MCF 10A (cell line): ENCODE data around the gene SPRING1. TPM values are rescaled to one million over a fixed set of nuclear protein-coding genes. Genes with fewer than 3 reads are reported as not detected.

Source experiments
- BruUV-seq: library from RNA; stranded (reverse); fragments of 400-500 nt; replicated peaks from 2 replicates; lab custom pipeline; 2021; lab: Mats Ljungman, UMichigan
- CTCF ChIA-PET: fragments of 300-600 bp; sonication (Branson Sonifier 250); formaldehyde crosslinking; extraction: SDS; loops from one replicate; lab custom pipeline; 2021; ENCODE audit warnings: antibody characterized with exemption, inconsistent platforms; lab: Yijun Ruan, JAX
- POLR2A ChIA-PET: fragments of 300-600, 350-650 bp; sonication (Branson Sonifier 250); formaldehyde crosslinking; extraction: SDS; loops from one replicate; lab custom pipeline; 2020; ENCODE audit warnings: antibody characterized with exemption, inconsistent platforms; lab: Yijun Ruan, JAX
- DNase-seq: peaks from one replicate; pipeline ENCODE4 v3.0.0-alpha.2; 2018; ENCODE audit not compliant: unreplicated experiment
- H3K27ac Mint-ChIP-seq: one replicate; pipeline ENCODE4 v1.8.0; 2022; ENCODE audit warnings: mild to moderate bottlenecking, low read depth, mixed read lengths; ENCODE audit not compliant: unreplicated experiment
- H3K27me3 Mint-ChIP-seq: one replicate; pipeline ENCODE4 v1.8.0; 2022; ENCODE audit warnings: mixed read lengths; ENCODE audit not compliant: insufficient read depth, unreplicated experiment
- H3K36me3 Mint-ChIP-seq: one replicate; pipeline ENCODE4 v1.8.0; 2022; ENCODE audit warnings: mild to moderate bottlenecking, moderate library complexity, mixed read lengths; ENCODE audit not compliant: insufficient read depth, unreplicated experiment
- H3K4me1 Mint-ChIP-seq: one replicate; pipeline ENCODE4 v1.8.0; 2022; ENCODE audit warnings: mixed read lengths; ENCODE audit not compliant: insufficient read depth, unreplicated experiment
- H3K4me3 Mint-ChIP-seq: one replicate; pipeline ENCODE4 v1.8.0; 2022; ENCODE audit warnings: mild to moderate bottlenecking, moderate library complexity, mixed read lengths; ENCODE audit not compliant: unreplicated experiment
- H3K9me3 Mint-ChIP-seq: one replicate; pipeline ENCODE4 v1.8.0; 2022; ENCODE audit warnings: mixed read lengths; ENCODE audit not compliant: unreplicated experiment
- CTCF ChIP-seq: fragments of 200-600 bp; IDR thresholded peaks from one replicate; pipeline ENCODE4 v1.8.0; 2022; ENCODE audit warnings: antibody characterized with exemption, mild to moderate bottlenecking; ENCODE audit not compliant: unreplicated experiment
- intact Hi-C: fragments of 100-400 bp; cut with micrococcal nuclease; formaldehyde crosslinking; loops from 2 replicates; pipeline ENCODE4 v1.14.1; 2022
- total RNA-seq: library from RNA; stranded (reverse); gene quantifications from 2 replicates; pipeline ENCODE4 v1.2.3, GENCODE V29; 2022

Gene SPRING1
- total RNA-seq, 1 experiment from 2014 or later, result 26.2 TPM

GRCh38 chr12:116694653-116695463 is 43.0 kb downstream of the SPRING1 start:
- Mint-ChIP-seq H3K27me3 (peaks cover 57% of the 10 kb centered on the region), H3K4me3 (no peak overlapping the region), H3K36me3 (no peaks in the 10 kb centered on the region), H3K27ac (no peak overlapping the region), H3K4me1 (peaks cover 11% of the 10 kb centered on the region), H3K9me3 (no peaks in the 10 kb centered on the region)
- ChIA-PET POLR2A (no interaction called here), CTCF (interaction anchor here (0.6 kb wide), 1 partner anchor 15 kb away, joined by 3 read pairs; no protein-coding TSS in a partner anchor)
- intact Hi-C loops, result no loop called here
- no peak for DNase-seq
- no peak for TF ChIP-seq CTCF
- BruUV-seq, result no TSS peak

GRCh38 chr12:116693286-116694227 is 44.3 kb downstream of the SPRING1 start:
- peaks cover 11% of the 10 kb centered on the region for H3K4me1 Mint-ChIP-seq
- H3K4me3 Mint-ChIP-seq, result no peak overlapping the region
- H3K27me3 Mint-ChIP-seq, result peaks cover 57% of the 10 kb centered on the region
- no peak for TF ChIP-seq CTCF
- no peaks in the 10 kb centered on the region for H3K9me3 Mint-ChIP-seq
- H3K36me3 Mint-ChIP-seq, result no peaks in the 10 kb centered on the region
- no TSS peak for BruUV-seq
- DNase-seq, result peak; percentile 25
- intact Hi-C loops, result no loop called here
- CTCF ChIA-PET, result interaction anchor here (0.6 to 1.3 kb wide), 4 partner anchors 10 to 29 kb away, joined by 3 read pairs; no protein-coding TSS in a partner anchor
- POLR2A ChIA-PET, result interaction anchor here (0.9 kb wide), 1 partner anchor 134 kb away, joined by 4 read pairs; the partner anchor contains the start of gene MAP1LC3B2
- H3K27ac Mint-ChIP-seq, result no peak overlapping the region

DNA sequence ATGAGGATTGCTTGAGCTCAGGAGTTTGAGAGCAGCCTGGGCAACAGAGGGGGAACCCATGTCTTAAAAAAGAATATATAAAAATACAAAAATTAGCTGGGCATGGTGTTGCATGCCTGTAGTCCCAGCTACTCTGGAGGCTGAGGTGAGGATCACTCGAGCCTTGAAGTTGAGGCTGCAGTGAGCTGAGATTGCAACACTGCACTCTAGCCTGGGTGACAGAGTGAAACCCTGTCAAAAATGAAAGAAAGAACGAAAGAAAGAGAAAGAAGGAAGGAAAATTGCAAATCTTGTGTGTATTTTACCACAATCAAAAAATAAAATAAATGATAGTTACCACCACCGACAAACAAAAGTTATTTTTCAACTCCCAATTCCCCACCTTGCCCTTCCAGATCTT is 45.3 kb downstream of the SPRING1 start:
- H3K36me3 Mint-ChIP-seq, result no peaks in the 10 kb centered on the region
- ChIA-PET POLR2A (interaction anchor here (0.6 kb wide), 1 partner anchor 416 kb away, joined by 5 read pairs; no protein-coding TSS in a partner anchor), CTCF (interaction anchor here (0.9 to 1.3 kb wide), 3 partner anchors 11 to 16 kb away, joined by 3 read pairs; no protein-coding TSS in a partner anchor)
- H3K9me3 Mint-ChIP-seq, result no peaks in the 10 kb centered on the region
- H3K27ac Mint-ChIP-seq, result no peak overlapping the region
- BruUV-seq, result no TSS peak
- intact Hi-C loops, result no loop called here
- peaks cover 11% of the 10 kb centered on the region for H3K4me1 Mint-ChIP-seq
- no peak for DNase-seq
- TF ChIP-seq CTCF, result no peak
- peaks cover 57% of the 10 kb centered on the region for H3K27me3 Mint-ChIP-seq
- no peak overlapping the region for H3K4me3 Mint-ChIP-seq
